NOMO-1 (cell line): ENCODE results near the gene GSAP.

Experiments used
- DNase-seq, 2 experiments: peaks; one replicate each; lab custom pipeline; 2025; ENCODE audit not compliant: unreplicated experiment in 2 of 2; lab: John Stamatoyannopoulos, UW

The GSAP gene

GRCh38 chr7:77329466-77330168 is 86.5 kb downstream of the GSAP start:
- no peak for DNase-seq

DNA sequence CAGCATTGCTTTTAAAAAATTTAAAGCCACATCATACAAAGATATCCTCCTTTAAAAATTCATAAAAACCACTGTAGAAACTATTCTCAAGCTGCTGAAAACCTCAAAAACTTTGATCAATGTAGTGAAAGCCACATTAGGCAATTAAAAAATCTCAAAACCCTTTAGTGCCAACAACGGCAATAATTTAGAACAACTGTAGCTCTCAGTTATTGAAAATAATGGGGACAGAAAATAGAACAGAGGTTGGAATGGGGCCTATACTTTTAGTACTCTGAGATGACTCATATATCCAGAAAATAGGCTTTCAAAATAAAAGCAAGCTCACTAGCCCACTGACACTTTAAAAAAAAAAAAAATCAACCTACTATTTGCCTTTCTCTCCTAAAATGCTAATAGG is 87.5 kb downstream of the GSAP start:
- peak; percentile 35 to 74 for DNase-seq

DNA sequence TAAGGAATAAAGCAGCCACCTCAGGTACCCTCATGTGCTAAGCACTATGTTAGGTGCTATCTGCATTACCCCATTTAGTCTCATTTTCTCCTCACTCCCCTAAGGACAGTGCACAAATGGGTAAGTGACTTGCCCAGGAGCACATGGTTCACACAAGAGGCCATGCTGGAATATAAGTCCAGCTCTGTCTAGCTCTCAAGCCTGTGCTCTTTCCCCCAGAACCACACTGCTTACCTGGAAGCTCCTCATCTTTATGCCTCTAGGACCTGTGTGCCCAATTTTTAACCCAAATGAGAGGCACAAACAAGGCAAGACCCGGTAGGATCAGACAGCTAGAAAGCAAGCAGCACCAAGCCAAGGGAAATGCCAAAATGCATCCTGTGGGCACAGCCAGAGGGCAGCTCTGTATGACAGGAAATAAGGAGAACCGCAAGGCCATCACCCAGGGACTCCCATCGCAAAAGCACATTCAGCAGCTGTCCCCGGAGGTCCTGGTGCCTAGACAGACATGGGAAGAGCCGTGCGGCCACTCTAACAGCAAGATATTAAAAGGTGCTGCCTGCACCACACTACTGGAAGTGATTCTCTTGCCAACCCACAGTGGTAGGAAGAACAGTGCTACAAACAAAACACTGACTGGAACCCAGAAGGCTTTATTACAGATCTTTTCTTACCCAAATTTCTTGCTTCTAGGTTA is 88.1 kb downstream of the GSAP start:
- DNase-seq = peak; percentile 33 to 49

GRCh38 chr7:77327067-77327931 is 88.8 kb downstream of the GSAP start:
- DNase-seq = peak; percentile 99 to 100

- DNase-seq = no peak
Measured at GRCh38 chr7:77326131-77326530, 90.0 kb downstream of the GSAP start.

- DNase-seq = no peak
Measured at GRCh38 chr7:77321300-77321699, 94.8 kb downstream of the GSAP start.

- no peak for DNase-seq
Measured at GRCh38 chr7:77320714-77321113, 95.4 kb downstream of the GSAP start.

DNA sequence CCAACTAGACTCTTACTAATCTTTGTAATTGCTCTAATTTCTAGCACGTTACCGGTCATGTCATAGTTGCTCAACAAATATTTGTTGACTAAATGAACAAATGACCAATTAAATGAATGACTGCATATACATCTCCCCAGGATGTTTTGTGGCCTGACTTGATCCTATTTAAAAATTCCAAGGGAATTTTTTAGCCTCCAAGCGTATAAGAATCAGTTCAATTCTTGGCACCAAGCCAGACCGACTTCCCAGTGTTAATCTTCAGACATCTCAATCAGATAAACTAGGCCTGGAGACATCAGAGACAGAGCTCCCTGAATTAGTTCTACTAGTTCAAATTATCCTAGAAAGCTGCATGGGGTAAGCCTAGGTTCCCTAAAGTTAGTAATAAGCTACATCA is 96.0 kb downstream of the GSAP start:
- DNase-seq = no peak

DNA sequence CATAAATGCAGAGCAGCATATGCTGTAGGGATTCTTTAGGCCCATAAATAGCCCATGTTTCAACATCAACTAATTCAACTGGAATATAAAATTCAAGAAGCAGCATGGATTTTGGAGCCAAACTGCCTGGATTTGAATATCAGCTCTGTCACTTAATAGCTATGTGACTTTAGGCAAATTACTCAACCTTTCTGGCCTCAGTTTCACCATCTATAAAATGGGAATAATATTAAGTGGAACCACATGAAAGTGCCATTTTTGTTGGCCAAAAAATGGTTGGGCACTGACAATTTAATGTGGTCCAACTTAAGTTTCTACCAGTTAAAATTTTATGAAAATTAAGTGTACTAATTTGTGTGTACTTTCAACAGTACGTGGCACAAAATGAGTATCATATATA is 98.1 kb downstream of the GSAP start:
- no peak for DNase-seq

DNA sequence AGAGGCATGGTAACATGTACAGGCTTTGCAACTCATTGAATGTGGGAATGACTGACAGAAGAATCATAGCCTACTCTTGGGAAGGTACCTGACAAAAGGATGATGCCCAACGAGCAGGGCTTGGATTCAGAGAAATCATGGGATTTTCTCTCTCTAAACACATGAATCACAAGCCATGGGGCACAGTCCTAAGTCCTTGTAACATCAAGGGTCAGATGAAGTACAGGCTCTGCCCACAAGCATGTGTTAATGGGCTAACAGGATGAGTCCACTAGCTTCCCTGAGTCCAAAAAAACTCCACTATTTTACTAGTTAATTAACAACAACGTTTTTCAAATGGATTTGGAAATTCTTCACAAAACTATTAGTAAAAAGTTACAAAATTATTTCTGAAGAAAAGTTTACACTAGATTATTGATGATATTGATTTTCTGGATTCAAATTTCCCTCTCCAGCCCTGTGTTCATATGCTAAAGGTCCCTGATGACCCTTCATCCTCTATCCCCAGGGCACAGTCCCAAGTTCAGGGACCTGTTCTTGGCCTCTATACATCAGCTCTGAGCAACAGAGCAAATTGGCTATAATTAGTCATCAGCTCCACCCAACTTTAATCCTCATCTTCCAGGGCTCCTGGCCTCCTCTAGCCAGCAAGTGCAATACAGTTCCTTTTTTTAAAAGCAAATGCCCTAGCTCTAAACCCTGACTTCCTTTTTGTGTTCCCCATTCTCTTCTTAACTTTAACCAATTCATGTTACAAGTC is 99.8 kb downstream of the GSAP start:
- DNase-seq = peak; percentile 99 to 100

- DNase-seq = no peak
Measured at GRCh38 chr7:77315182-77315591, 101.0 kb downstream of the GSAP start.

DNA sequence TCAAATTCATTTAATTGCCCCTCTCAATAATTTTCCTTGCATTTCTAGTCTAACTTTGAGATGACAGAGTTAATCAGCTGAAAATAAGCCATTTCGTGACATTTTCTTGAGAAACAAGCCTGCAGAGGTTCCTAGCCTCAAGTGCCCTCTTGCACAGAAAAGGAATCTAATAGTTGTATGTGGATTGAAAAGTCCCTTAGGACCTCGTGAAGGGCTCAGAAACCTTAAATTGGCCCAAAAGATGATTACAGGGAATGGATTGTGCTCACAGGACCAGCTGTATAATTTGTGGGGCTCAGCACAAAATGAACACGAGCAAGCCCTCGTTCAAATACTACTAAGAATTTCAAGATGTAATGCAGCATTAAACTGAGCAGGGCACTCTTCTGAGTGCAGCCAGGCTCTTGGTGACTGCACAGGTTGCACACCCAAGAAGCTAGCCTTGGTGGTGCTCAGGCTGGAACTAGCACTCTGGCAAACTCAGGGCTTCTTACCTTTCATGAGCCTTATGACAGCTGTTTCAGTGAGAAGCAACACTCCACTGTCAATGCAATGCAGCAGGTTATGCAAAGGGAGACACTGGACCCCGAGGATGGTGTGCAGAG is 102.2 kb downstream of the GSAP start:
- DNase-seq = no peak

GRCh38 chr7:77313085-77313484 is 103.1 kb downstream of the GSAP start:
- DNase-seq = no peak

DNA sequence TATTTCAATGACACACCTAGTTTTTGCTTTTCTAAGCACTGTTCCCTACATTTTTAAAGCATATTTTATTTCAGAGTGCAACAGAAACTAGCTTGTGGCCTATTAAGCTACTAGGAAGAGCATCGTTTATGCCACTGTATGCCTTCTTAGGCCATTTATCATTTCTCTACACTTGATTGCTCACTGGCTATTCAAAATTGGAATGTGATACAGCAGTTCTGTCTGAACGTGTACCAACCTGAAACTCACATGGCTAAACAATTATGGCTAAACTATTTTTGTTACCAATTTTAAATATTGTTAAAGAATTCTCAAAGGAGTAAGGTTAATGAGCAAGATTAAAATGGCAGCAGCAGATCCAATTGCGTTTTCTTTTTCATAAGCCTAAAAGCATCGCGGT is 105.2 kb downstream of the GSAP start:
- no peak for DNase-seq

DNA sequence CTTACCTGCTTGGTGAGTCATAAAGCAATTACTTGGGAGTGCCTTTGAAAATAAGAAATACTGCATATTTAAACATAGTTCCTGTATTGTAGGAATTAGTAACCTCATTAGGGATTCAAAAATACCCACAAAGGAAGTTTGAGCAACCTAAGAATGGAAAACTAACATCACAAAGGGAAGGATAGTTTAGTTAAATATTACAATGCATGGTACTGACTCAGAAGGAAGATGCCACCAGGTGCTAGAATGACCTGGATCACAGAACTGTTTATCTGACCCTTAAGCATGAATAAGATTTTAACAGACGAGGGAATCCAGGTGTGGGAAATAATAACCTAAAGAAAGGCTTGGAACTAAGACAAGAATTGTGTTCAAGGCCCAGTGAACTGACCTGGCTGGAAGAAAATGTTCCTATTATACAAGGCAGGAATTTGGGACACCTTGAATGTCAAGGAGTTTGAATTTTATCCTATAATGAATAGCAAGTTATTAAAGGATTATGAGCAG is 106.4 kb downstream of the GSAP start:
- peak in 1 of 2 experiments; percentile 52 for DNase-seq

GRCh38 chr7:77308792-77309191 is 107.4 kb downstream of the GSAP start:
- no peak for DNase-seq

DNA sequence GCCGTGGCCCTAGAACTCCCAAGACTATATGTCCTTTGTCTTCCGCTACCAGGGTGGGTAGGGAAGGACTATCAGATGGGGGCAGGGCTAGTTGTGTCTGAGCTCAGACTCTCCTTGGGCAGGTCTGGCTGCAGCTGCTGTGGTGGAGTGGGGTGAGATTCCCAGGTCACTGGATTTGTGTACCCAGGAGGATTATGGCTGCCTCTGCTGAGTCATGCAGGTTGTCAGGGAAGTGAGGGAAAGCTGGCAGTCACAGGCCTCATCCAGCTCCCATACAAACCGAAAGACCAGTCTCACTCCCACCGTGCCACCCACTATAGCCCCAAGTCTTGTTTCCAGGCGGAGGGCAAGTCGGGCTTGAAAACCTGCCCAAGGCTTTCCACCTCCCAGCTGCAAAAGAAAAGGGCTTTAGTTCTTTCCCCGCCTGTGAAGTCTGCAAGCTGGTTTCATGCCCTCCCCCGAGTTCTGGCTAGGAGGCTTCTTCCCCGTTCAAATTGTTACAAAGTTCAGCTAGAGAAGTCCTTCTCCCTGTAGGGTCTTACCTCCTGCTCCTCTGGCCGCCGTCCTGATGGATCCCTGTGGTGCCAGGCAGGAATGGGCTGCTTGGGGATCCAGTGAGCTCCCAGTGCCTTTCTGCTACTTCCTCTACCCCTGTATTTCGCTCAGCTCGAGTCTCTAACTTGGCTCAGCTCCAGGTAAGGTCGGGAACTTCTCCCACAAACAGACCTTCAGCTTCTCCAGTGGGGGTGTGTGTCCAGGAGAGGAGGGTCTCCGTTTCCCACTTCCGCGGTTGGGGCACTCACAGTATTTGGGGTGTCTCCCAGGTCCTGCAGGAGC is 109.7 kb downstream of the GSAP start:
- DNase-seq = no peak

- DNase-seq = no peak
Measured at GRCh38 chr7:77295549-77295948, 120.6 kb downstream of the GSAP start.

DNA sequence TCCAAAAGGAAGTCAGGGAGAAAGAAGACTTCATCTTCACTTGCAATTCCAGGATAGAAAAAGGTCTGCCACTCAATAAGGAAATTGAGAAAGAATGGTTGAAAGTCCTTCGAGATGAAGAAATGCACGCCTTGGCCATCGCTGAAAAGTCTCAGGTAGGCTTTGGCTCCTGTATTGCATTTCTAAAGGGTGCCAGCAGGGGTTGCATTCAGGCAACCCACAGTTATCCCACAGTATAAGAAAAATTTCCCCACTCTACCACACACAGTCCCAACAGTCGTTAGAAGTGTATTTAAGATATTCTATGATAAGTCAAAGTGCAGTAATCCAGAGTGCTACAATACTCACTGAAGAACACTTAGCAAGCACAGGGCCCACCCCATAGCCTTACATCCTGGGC is 123.1 kb downstream of the GSAP start:
- DNase-seq = no peak
